GM04503 (cell line): ENCODE results near the gene OGFOD3.
"Not testable (repeated sequence)": the region's sequence is repeated elsewhere in the genome, so short reads cannot be mapped to it uniquely, and the experiment has no call there.

Source experiments
- DNase-seq: peaks from one replicate; pipeline ENCODE4 v3.0.0-alpha.2; 2012; ENCODE audit warnings: low read depth

Gene OGFOD3

GRCh38 chr17:82433560-82434215 is 15.3 kb upstream of the OGFOD3 start:
- no peak for DNase-seq

GRCh38 chr17:82432017-82432416 is 13.6 kb upstream of the OGFOD3 start:
- no peak for DNase-seq

DNA sequence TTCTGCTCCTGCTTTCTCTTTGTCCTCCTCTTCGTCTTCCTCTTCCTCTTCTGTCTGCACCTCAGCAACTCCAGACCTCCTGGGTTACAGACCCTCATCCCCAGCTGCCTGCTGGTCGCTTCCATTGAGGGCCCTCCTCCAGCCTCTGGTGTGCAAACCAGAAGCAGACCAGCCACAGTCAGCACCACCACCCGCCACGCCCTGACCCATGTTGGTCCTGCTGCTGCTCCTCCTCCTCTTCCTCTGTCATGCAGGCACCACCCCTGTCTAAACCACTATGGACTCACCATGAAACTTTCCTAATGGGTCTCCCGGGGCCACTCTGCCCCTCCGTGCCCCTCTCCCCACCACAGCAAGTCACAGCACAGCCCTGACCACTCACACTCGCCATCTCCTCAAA is 11.4 kb upstream of the OGFOD3 start:
- no peak for DNase-seq

DNA sequence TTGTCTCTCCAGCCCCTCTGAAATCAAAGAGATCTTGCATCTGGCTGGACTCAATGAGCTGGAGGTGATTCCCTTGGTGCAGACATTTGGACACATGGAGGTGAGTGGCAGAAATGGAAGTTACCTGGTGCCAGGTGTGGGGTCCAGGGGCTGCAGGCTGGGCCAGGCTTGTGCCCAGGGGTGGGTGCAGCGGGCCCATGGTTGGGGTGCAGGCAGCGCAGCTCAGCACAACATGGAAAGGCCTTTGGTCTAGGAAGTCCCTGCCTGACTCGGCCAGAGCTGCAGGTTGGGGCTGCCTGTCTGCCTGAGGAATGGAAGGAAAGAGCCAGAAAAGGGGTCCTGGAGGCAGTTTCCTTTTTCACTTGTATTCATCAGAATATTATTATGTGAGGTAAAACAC is 10.2 kb upstream of the OGFOD3 start:
- no peak for DNase-seq

DNA sequence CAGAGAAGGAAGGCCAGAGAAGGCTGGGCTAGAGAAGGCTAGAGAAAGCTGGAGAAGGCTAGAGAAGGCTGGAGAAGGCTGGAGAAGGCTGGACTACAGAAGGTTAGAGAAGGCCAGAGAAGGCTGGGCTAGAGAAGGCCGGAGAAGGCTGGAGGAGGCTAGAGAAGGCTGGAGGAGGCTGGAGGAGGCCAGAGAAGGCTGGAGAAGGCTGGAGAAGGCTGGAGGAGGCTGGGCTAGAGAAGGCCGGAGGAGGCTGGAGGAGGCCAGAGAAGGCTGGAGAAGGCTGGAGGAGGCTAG is 6.4 kb upstream of the OGFOD3 start:
- no peak for DNase-seq

GRCh38 chr17:82424001-82424862 is 5.8 kb upstream of the OGFOD3 start:
- no peak for DNase-seq

GRCh38 chr17:82419540-82419939 is 1.2 kb upstream of the OGFOD3 start:
- DNase-seq: no peak

DNA sequence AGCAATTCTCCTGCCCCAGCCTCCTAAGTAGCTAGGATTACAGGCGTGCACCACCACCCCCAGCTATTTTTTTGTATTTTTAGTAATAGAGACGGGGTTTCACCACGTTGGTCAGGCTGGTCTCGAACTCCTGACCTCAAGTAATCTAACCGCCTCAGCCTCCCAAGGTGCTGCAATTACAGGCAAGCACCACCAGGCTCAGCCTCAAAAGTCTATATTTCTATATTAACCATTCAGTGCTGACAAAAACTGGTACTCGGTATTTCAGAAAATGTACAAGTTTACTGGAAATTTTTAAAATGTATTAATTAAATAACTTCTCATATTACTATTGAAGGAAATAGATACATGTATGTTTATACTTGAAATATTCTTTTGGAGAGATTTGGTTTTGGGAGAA is 1.6 kb downstream of the OGFOD3 start:
- DNase-seq: no peak

GRCh38 chr17:82416264-82416663 is 2.1 kb downstream of the OGFOD3 start:
- DNase-seq: no peak

- no peak for DNase-seq
Observed at GRCh38 chr17:82415786-82416185, 2.6 kb downstream of the OGFOD3 start.

- no peak for DNase-seq
Observed at GRCh38 chr17:82415336-82415735, 3.0 kb downstream of the OGFOD3 start.

GRCh38 chr17:82414548-82415281 is 3.7 kb downstream of the OGFOD3 start:
- no peak for DNase-seq

- DNase-seq: no peak
Observed at GRCh38 chr17:82412535-82413520, 5.6 kb downstream of the OGFOD3 start.

- DNase-seq: not testable (repeated sequence)
Observed at GRCh38 chr17:82412081-82412480, 6.3 kb downstream of the OGFOD3 start.

GRCh38 chr17:82411396-82412053 is 6.9 kb downstream of the OGFOD3 start:
- no peak for DNase-seq

DNA sequence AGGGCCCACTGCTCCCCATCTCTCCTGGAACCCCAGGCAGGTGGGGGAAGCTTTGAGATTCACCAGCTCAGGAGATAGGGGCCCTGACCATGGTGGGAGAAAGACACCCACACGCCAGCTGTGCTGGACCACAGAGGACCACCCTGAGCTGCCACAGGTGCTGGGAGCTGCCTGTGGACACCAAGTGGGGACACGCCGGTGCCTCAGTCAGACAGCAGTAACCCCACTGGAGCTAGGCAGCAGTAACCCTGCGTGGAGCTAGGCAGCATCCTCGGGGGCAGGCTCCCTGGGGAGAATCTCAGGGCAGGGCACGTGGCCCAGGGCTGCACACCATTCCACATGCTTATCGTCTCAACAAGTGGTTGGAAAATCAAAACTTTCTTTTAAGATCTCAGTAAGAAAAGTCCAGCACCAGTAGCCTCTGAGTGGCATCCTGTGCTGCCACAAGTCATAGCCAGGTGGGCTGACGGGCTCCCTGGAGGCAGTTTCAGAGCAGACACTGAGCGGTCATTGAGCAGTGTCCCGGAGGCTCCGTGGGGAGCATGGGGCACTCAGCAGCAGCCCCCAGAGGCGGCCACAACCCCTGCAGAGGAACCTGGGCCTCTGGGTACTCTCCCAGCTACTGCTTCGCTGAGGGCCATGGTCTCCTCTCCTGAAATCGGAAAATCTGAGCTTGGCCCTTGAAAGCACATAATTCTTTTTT is 8.2 kb downstream of the OGFOD3 start:
- DNase-seq: no peak

DNA sequence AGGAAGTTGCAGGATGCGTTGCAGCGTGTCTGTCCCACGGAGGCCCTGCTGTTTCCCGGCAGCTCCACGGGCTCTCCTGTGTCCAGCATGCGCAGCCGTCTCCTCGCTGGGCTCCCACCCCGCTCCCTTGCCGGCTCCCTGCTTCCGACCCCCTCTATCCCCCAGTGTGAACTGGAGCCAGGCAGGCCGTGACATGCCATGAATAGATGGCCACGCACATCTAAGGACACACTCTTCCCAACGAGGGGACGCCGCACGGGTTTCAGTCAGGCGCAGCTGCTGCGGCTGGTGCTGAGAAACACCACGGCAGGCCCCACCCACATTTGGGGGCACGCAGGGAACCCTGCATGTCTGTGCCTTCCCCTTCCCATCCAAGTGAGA is 9.5 kb downstream of the OGFOD3 start:
- DNase-seq: no peak

DNA sequence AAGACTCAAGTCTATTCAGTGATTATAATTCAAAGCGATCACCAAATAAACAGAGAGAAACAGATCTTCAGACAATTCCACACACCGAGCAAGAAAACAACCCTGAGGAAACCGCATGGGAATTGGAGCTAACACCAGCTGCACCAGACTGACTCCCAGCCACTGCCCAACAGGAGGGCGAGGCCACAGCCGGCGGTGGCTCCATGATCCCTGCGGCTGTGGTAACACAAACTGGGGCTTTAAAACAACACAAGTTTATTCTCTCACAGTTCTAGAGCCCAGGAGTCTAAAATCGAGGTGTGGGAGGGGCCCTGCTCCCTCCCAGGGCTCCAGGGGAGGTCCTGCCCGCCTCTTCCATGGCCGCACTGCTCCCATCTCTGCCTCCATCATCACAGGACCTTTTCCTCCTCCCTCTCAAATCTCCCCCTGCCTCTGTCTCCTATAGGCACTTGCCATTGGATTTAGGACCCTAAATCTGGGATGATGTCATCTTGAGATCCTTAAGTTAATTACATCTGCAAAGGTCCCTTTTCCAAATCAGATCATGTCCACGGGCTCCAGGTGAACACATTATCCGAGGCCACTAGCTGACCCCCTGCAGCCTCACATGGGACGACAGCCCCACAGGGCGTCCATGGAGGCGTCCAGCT is 10.0 kb downstream of the OGFOD3 start:
- DNase-seq: no peak

- DNase-seq: no peak
Observed at GRCh38 chr17:82407255-82407654, 11.1 kb downstream of the OGFOD3 start.

DNA sequence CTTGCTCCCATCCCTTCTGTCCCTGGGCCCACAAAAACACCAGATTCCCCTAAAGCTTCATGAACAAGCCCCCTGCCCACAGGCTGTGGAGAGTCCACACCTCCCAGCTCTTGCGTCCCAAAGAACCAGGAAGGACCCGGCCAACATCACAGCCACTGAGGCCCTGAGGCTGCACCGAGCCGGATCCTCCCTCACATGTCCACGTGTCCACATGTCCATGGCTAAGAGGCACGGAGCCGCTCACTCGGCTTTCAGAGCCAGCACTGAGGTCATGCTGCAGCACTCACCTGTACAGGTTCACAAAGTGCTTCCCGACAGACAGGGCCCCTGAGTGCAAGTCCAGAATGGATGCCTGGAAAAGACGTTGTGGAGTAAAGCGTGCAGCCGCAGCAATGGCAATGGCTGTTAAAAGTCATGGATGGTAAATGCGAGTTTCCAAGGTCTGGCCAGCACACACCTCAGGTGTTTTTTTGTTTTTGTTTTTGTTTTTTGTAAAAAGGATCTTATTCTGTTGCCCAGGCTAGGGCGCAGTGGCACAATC is 12.2 kb downstream of the OGFOD3 start:
- no peak for DNase-seq
